ENCODE data around the gene FNDC3B. TPM values are rescaled to one million over a fixed set of nuclear protein-coding genes. Genes with fewer than 3 reads are reported as not detected.

Gene FNDC3B
- total RNA-seq, 1 donor from 2014 or later: 14.7 TPM

DNA sequence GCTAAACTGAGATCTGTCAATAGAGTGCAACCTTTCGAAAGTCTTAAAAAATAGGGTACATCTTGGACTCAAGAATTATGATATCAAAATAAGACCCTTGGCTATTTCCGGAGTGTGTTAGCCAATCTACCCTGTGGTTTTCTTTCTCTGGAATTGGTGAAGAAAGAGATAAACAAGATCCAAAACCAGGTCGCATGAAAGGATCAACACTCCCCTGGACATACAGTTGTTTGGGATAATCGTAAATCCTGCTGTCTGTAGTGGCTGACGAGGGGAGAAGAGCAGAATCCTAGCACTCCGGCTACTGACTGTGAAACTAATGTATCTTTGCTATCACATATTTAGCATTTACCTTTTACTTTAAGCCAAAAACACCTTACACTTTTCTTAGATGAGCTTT is 30.9 kb downstream of the FNDC3B start:
- DNase-seq (ENCODE audit: low spot score in 2 of 2) (no peak), FAIRE-seq (no peak)

DNA sequence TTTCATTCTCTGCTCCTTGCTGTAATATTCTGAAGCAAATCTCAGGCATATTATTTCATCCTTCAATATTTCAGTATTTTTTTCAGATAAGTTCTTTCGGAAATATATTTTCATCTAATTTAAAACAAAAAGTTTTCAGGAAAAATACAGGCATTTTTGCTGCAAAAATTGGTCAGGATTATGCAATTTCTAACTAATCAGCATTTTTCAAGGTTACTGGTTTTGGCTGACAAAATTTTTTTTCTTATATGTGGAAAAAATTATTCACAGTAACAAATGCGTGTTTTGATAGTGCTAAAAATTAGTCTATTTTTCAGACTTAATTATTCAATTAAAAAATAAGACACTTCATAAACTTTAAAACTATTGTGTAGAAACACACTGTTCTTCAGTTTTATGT is 31.4 kb downstream of the FNDC3B start:
- FAIRE-seq (no peak), DNase-seq (ENCODE audit: low spot score in 2 of 2) (no peak)

DNA sequence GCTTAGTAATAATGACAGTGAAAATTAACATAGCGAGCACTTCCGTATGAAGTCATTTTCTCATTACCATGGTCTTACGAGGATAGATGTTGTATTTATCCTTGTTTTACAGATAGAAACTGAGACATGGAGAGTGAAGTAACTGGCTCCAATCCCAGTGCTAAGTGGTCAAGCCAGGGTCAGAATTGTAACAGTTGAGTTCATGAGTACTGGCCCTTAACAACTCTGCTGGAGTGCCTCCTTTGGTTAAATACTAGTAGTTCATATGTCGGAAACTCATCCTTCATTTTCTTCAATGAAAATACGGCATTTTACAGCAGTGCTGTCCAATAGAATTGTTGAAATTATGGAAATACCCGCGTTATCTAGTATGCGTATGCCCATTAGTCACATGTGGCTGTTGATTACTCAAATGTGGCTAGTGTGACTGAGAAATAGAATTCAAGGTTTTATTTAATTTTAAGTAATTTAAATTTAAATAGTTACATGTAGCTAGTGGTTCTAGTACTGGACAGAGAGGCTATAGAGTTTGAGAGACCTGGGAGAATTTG is 32.5 kb downstream of the FNDC3B start:
- FAIRE-seq (no peak), DNase-seq (ENCODE audit: low spot score in 2 of 2) (no peak)

DNA sequence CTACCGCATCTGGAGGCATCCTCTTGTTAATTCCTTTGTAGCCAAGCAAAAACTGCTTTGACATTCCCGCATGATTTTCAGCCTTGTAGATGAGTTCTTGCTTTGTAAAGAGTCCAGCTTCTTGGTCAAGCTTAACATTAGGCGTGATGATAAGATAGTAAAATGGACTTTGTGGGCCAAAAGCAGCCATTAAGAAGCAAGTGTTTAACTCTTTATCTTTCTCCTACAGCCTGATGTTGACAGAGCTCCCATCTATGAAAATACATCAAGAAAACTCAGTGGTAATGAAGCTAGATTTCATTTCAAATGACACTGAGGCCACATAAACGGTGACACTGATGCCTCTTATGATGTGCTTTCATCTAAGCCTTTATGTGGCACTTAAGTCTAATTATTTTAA is 33.2 kb downstream of the FNDC3B start:
- no peak for DNase-seq (ENCODE audit: low spot score in 2 of 2)
- no peak for FAIRE-seq

DNA sequence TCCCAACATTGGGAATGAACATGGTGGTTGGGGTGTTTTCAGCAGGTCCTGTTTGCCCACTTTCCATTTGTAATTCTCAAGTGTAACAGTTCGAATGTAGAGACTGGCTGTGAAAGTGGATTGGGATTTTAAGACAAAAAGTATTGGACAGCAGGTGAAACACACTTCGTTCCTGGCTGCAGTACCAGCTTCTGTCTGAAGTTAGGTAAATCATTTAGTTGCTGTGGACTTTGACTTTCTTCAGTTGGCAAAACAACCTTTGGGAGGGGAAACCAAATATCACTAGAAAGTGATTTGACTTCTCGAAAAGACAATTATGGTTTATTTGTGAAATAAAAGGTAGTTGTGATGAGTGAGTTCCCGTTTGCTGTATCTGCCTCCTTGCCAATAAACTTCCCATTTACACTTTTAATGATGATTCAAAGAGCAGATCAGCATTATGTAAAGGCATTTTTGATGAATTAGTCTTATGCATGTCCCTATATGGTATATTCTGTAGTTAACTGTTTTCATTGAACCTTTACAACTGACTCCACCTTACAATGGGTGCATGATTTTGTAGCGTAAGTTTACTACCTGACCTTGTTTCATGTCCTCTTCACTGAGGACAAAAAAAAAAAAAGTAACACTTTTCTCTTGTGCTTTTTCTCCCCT is 34.0 kb downstream of the FNDC3B start:
- no peak for FAIRE-seq
- no peak for DNase-seq (ENCODE audit: low spot score in 2 of 2)

DNA sequence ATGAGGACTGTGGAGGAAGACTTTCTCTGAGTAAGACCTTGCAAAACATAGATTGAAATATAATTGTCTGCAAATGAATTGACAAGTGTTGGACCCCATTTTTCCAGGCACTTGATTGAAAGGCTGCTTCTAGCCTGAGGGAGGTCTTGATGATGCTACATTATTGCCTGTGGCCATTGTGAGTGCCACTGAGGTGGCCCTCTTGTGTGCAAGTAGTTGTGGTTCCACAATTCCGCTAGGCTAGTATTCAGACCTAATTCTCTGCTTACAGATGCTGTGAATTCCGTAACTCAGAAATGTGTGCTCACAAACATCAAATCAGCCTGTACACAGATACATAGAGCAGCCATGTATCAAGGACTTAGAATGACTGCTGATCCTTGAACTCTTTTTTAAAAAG is 34.7 kb downstream of the FNDC3B start:
- FAIRE-seq: no peak
- no peak for DNase-seq (ENCODE audit: low spot score in 2 of 2)

DNA sequence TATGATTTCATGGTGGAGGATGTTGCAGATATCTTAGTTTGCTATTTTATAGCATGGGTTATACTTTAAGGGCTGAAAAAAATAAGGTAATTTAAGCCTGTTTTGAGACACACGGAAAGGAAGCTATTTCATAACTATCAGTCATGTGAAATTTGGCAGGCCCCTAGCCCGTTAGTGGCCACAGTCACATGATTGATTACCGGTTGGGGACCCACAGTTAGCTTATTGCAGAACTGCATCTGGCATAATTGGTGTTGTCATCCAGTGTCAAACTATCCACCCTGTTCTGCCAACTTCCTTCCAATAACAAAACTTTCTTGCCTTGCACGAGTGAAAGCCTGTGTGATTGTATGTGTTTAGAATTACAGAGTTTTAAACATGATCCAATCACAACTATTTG is 35.2 kb downstream of the FNDC3B start:
- DNase-seq (ENCODE audit: low spot score in 2 of 2) (no peak), FAIRE-seq (no peak)

DNA sequence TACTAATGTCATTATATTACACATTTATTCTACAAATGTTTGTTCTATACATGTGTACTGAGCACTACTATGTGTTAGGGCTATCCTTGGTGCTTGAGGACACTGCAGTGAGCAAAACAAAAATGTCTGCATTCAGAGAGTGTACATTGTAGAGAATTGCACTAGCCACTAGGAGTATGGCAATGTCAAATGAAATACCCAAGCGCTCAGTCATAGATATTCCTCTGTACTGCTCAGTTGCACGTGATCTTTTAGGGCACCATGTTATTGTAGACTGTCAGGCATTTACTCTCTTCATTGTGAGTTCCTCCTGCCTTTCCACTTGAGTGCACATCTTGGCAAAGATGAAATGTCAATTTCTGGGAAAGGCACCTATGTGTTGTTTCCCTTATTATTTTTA is 36.8 kb downstream of the FNDC3B start:
- FAIRE-seq (no peak), DNase-seq (ENCODE audit: low spot score in 2 of 2) (no peak)

DNA sequence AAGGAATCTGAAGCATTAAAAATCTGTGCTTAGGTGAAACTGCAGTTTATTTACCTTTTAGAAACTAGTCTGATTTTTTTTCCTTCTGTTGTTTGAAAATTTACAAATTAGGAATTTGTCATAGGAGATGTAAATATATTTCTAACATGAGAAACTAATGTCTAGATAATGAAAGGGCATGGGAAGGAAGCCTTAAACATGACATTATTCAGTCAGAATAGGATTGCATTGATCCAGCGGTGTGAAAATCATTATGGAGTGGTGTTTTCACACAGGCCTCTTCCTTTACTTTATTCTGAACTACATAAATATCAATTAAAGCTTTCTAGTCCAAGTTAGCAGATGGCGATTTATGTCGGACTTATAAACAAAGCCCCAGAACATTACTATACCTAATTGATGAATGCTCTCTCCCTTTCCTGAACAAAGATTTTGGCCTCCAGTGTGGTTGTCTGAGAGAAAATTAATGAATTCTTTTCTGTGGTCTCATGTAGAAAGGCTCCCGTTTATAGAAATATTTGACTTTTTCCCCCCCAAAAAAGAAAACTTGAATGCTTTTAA is 37.9 kb downstream of the FNDC3B start:
- DNase-seq (ENCODE audit: low spot score in 2 of 2) (no peak), FAIRE-seq (no peak)

DNA sequence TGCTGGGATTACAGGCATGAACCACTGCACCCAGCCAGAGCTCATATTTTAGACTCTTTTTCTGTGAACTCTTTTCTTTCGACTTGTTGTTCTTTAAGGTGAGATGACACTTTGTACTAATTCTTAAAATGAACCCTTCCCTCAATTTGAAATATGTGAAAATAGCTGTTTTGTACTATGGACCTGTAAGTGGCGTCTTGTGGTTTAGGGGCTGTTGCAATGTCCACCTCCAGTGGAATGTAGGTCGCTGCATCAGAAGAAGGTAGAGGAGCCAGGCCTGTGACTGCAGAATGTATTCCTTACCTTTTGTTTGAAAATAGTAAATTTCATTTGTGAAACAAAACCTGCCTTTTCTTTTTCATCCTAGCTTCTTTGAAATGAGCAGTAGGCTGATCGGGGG is 38.9 kb downstream of the FNDC3B start:
- FAIRE-seq (no peak), DNase-seq (ENCODE audit: low spot score in 2 of 2) (no peak)

DNA sequence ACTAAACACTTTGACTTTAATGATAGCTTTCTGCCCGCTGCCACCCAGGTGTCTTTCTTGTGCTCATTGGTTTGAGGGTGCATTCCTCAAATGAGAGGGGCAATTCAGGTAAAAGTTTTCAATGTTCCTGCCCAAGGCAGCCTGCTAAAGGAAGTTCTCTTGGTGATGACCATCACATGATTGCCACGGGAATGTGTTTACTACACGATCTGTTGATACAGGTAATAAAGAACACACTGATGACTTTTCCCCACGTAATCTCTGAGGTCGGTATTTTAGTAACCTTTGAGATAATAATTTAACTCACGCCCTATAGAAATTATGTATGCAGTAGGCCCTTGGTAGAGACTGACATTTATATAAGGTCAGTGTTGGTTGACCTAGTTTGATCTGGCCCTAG is 39.3 kb downstream of the FNDC3B start:
- FAIRE-seq (no peak), DNase-seq (ENCODE audit: low spot score in 2 of 2) (no peak)

DNA sequence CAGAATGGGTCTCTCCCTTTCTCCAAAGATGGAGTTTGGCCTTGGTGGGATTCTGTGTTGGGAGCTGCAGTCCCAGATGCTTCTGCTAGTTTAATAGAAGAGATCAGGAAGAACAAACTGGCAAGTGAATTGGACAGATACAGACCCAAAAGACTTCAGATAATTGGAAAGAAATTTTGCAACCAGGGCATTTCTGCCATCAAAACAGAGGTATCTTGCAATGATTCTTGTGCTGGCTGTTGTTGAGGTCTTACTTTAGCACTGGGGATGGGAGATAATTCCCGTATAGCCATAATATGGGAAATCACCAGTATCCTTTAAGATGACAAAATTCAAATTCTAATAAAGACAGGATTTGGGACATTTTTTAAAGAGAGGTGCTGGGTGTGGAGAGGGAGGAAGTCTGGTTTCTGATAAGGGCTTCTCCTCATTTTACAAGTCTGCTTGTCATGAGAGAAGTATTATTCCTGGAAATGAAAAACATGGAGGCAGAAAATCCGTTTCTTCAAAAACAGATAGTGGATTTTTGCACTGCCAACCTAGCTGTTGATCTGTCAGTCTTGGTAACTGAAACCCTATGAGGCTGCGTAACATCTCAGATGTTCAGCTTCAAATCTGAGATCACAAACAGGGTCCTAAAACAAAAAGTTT is 40.1 kb downstream of the FNDC3B start:
- DNase-seq (ENCODE audit: low spot score in 2 of 2) (no peak), FAIRE-seq (no peak)

DNA sequence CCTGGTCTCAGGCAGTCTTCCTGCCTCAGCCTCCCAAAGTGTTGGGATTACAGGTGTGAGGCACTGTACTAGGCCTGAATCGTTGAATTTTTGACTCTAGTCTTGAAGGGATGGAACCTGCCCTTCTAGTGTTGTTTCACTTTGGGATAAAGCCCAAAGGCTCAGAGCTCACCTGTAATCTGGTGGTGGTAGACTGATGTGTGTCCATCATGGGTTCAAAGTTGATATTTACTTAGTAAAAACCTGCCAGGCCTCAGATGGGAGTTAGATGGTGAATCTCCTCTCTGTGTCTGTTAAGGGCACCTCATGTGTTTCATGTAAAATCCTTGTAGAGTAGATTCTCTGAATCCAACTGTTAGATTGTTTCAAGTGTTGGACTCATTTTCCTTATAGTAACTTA is 41.1 kb downstream of the FNDC3B start:
- no peak for FAIRE-seq
- no peak for DNase-seq (ENCODE audit: low spot score in 2 of 2)

DNA sequence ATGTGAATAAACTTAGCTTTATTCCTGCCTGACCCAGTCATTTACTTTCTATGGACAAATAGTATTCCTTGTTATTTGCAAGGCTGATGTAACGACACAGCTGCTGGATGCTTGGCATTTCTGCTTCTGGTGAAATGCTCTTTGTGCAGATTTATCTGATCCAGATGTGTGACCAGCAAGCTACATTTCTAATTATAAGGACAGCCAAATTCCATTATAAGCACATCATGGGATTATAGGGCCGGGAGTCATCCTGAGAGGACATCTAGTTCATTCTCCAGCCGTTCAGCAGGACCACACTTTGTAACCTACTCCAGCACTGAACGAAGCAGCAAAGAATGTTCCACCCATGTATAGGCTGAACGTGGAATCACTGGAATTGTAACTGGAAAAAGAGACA is 42.9 kb downstream of the FNDC3B start:
- no peak for DNase-seq (ENCODE audit: low spot score in 2 of 2)
- FAIRE-seq: no peak

DNA sequence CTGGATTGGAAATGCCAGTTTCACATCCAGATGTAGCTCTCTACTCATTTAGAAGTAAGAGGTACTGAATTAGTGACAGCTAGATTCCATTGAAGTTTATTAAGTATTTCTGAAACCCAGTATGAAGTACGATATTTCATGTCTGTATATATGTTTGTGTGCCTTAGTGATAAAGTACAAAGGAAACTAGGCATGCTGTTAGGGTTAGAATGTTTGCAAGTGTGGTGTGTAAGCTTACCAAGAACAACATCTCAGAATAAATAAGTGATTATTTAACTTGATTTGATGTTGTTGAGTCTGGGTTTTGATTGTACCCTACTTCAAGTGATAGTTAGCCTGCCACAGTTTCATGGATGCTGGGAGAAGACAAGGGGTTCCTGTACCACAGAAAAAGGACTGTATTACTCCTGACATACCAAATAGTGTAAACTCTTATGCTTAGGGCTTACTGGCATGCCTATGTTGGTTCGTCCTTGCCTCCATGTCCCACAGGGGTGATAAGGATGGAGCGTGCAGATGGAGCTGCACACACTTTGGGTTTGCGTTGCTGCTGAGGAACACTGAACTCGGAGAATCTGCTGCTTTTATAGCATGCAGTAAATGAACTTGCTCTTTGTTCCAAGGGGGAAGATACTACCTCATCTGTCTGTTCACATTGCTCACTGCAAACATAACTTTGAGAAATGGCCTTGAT is 43.6 kb downstream of the FNDC3B start:
- FAIRE-seq (no peak), DNase-seq (ENCODE audit: low spot score in 2 of 2) (no peak)

DNA sequence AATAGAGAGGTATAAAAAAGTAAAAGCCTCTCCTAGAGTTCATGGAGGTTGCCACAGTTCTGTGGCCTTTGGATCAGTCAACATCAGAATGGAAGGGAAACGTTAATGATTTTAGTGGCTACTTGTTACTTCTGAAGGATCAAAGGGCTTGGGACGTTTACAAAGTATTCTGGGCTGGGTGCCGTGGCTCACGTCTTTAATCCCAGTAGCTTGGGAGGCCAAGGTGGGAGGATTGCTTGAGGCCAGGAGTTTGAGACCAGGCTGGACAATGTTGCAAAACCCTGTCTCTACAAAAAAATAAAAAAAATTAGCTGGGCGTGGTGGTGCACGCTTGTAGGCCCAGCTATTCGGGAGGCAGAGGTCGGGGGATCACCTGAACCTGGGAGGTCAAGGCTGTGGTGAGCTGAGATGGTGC is 44.6 kb downstream of the FNDC3B start:
- no peak for FAIRE-seq
- no peak for DNase-seq (ENCODE audit: low spot score in 2 of 2)

DNA sequence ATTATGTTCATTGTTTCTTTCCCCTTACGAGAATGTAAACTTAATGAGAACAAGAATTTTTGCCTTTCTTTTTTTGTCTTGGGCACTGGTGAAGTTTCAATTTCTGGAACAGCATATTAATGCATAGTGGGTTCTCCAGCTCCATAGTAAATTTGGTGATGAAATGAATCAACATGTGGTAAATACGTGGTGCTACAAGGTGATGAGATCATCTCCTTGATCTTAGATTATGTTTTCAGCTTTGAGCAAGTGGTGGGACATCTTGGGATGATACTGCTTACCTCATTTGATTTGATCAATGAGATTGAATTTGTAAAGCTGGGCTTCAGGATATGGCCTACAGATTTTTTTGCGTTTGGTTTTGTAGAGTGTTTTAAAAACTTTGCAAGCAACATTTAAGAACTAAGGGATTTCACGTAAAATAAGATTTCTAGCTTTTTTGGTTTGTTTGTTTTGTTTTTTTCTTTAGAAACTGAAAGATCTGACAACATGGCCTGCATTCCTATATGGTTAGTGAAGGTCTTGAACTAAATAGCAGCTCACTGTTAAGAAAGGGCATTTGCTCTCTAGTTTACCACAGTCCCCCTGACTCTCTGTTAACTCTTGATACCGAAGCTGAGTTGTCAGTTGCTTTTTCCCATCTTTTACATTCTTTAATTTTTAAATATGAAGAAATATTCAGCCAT is 45.6 kb downstream of the FNDC3B start:
- FAIRE-seq (no peak), DNase-seq (ENCODE audit: low spot score in 2 of 2) (no peak)

DNA sequence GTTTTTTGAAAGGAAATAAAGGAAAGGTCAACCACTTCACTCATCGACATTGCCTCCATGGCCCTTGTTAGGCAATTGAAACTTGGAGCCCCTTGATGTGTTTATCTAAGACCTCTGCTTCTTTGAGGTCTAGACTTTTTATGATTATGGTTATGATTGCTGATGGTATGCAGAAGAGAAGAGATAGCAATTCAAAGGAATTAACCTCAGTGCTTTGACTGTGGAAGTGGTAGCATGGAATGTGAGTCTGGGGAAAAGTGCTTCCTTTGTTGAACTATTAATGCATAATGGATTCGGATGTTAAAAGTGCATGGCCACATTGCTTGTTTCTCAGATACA is 46.1 kb downstream of the FNDC3B start:
- no peak for FAIRE-seq
- no peak for DNase-seq (ENCODE audit: low spot score in 2 of 2)

DNA sequence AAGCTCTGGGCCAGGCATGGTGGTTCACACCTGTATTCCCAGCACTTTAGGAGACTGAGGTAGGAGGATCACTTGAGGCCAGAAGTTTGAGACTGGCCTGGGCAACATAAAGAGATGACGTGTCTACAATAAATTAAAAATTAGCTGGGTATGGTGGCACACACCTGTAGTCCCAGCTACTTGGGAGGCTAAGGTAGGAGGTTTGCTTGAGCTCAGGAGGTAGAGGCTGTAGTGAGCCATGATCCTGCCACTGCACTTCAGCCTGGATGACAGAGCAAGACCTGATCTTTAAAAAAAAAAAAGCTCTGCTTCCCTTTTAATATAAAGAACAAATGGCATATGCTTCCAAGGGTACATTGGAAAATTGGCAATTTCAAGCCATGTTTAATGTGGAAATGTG is 46.7 kb downstream of the FNDC3B start:
- FAIRE-seq (no peak), DNase-seq (ENCODE audit: low spot score in 2 of 2) (no peak)

DNA sequence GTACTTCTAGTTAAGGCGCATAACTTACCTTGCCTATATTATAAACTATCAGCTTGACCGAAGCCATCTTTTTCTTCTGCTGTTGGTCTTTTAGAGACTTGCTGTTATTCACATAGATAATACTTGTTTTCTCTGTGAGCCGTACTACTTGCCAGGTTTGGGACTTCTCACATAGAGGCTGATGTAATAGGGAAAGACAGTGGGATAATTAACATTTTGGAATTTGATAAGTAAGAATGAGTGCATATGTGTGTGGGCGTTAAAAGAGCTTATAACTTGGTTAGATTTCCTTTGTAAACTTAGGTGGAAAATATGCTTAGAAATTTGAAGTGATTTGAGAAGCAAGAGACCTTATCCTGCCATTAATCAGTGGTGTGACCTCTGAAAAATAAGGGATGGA is 47.8 kb downstream of the FNDC3B start:
- FAIRE-seq (no peak), DNase-seq (ENCODE audit: low spot score in 2 of 2) (no peak)

All from frontal cortex (tissue), 4 donors.